Erythroblast (primary cell): ENCODE measurements around the gene GSTT4.
"Not testable (repeated sequence)": the region's sequence is repeated elsewhere in the genome, so short reads cannot be mapped to it uniquely, and the experiment has no call there.

Experiments
- GATA1 ChIP-seq: IDR thresholded peaks from 2 replicates; pipeline ENCODE4 v1.6.1; 2011; ENCODE audit warnings: low read depth, mild to moderate bottlenecking, control low read depth, low read length, moderate library complexity
- POLR2A ChIP-seq: IDR thresholded peaks from 2 replicates; pipeline ENCODE4 v1.6.1; 2011; ENCODE audit warnings: mild to moderate bottlenecking, low read length

DNA sequence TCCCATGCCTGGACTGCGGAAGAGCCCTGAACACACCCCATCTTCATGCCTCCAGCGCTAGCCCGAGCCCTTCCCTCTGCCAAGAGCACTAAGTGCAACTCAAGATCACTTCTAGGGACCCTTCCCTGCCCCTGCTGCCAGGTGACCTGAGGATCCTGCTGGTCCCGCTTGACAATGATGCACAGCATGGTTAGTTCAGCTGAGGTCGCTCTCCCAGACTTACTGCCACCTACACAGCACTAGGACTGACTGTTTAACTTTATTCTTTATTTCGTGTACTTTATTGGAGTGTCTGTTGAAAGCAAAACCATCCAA lies 50.3 kb downstream of the GSTT4 start:
- not testable (repeated sequence) for TF ChIP-seq POLR2A, GATA1
